Measurements from ENCODE around the gene JARID2.

The JARID2 gene

DNA sequence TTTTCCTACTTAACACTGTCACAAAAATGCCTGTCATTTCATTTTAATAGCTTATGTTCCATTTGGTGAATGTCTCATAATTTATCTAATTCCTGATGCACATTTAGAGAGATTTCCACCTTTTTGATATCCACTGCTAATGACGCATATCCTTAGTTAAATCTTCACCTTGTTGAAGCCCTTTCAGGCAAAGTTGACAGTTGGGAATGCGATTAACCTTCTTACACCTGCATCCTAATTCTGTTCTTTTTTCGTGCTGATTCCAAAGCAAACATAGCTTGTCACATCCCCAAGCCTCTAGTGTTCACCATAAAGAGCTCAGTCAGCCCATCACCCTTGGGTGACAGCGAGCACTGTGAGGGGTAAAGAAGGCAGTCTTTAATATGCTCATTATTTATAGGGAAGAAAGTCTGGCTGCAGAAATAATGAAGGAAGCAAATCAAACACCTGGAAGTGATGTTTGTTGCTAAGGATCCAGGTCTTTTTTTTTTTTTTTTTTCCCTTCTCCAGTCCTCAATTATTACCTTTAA, 211.3 kb downstream of the JARID2 start:
- no peak for DNase-seq (ENCODE audit: low read depth in 2 of 3, low spot score in 2 of 3)

DNA sequence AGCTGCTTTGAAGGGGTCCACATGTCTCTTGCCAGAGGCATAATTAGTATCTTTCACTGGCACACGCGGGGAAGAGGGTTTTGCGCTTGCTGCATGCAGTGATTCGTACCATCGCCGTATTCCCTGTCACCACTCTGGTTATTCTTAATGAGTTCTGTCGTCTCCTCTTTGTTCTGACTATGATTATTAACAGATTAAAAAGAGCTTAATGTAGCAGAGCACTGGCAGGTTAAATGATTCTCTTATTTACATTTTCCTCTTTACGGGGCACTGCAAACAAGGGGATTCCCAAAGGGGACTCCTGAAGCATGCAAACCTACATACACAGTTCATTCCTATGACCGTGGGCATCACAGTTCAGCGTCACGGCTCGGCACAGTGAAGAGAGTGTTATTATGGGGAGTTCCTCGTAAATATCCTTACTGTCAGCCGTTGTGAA, 212.2 kb downstream of the JARID2 start:
- DNase-seq (ENCODE audit: low read depth in 2 of 3, low spot score in 2 of 3), result no peak

DNA sequence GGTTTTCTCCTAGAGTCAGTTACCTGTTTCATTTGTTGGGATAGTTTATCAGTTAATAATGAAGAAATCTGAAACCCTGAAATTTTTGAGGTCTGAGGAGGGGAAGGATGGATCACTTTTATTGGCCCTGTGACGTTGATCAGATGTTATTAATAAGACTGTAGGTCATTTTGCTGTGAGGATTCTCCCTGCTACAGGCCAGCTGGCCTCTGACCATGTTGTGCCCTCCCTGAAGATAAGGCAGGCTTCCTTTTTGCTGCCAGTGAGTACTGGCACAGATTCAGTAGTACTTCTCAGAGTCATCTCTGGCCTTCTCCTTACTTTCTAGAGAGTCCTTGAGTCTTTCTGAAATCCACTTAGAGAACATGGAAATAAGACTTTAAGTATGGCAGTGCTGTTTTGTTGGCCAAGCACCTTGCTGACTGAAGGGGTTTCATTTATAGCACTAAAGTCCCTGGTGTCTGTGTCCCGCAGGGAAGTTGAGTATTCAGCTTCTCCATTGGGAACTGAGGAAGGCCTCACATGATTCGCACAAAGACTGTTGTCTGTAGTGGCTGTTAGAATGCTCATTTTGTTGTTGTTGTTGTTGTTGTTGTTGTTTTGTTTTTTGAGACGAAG, 214.3 kb downstream of the JARID2 start:
- DNase-seq (ENCODE audit: low read depth in 2 of 3, low spot score in 2 of 3), result no peak

DNA sequence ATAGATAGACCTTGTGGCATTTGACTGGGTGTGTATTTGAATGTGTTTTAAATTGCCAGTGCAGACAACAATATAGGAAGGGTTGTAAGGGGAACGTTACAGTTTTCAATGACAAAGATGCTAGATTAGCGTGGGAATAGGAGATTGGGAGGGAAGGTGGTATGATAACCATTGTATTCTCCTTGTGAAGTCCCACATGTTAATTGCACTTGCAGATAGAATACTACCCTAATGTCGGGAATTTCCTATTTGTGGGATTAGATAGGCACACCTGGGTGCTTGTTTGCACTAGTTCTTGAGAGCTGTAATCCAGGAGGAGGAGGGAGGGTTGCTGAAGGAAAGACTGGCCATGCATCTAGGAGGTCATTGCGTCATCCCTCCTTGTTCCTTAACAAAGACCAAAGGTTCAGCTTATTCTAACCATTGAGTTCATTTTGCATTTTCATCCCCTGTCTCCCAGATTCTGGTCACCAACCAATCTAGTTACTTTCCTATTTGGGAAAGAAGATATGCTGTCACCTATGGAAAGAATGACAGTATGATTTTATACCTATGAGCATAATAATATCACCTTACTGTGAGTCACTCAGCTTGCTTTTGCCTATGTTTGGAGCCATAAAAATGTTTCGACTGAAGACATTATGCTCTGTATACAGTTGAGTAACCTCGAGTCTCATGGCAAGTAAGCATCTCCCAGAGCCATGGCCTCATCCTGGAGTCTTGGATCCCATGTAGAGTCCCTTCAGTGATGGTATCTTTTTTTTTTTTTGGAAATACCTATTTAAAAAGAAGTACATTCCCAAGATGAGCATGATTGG, 215.5 kb downstream of the JARID2 start:
- DNase-seq (ENCODE audit: low read depth in 2 of 3, low spot score in 2 of 3), result no peak

DNA sequence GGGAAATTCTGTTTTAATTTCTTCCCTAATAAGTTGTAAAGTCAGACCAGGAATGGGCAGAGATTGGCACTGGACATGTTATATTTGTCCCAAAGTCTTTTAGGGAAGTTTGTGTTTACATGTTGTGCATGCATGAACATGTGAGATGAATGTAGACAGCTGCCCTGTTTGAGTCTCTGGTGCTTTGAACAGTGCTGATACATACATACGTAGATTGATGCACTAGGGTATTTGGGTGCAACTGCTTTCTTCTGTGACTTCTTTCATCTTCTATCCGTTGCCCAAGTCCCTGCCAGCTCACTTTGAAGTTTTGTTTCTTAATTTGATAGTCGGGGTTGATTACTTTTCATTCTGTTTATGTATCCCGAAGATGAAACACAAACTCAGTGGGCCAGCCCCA, 216.4 kb downstream of the JARID2 start:
- no peak for DNase-seq (ENCODE audit: low read depth in 2 of 3, low spot score in 2 of 3)

DNA sequence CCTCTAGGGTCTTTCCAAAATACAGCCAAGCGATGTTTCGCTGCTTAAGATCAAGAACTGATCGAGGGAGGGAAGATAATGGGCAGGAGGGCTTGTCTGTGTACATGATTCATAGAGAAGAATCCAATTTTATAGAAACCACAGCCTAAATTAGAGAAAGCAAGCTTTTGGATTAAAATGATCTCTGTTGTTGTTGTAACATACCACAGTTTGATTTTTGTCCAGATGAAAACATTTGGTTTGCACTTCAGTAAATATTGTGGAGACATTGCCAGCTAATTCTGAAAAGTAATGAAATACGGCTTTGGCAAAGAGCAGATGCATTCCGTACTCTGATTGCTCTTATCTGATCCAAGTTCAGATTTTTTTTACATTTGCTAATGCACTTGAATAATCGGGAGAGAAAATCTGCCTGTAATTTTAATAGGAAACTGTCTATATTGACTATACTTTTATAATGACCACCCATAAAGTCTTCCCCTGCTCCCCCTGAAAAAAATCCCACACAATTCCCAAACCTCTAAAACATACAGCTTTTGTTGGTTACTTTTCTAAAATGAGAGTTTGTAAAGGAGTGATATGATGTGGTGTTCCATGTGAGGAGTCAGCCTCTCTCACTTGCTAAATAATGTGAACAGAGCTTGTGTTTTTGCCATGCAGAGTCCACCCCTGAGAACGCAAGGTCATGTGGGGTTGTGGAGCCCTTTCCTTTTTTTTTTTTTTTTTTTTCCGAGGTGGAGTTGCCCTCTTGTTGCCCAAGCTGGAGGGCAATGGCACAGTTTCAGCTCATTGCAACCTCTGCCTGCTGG, 217.1 kb downstream of the JARID2 start:
- no peak for DNase-seq (ENCODE audit: low read depth in 2 of 3, low spot score in 2 of 3)

DNA sequence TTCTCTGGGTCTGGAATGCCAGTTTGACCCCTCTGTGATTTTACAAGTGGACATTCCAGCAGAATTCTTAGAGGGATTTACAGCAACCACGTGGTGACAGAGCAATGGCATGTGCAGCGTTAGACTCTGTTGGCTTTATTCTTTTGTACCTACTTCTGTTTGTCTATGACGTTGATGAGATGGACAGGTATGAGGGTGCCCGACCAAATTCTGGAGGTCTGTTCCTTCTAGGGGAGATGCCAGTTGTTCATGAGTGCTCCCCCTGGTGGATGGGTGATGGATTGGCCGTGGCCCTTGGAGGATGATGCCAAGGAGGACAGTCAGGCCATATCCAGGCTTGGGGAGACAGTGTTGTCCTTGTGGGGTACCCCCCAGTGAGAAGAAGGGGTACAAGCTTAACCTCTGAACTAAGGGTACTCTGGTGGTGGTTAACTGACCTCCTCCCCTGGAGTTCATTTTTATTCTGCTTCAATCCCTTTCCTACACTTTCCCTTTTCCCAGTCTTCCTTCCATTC, 218.4 kb downstream of the JARID2 start:
- peak in 2 of 3 experiments; percentile 23 to 25 for DNase-seq (ENCODE audit: low read depth in 2 of 3, low spot score in 2 of 3)

DNA sequence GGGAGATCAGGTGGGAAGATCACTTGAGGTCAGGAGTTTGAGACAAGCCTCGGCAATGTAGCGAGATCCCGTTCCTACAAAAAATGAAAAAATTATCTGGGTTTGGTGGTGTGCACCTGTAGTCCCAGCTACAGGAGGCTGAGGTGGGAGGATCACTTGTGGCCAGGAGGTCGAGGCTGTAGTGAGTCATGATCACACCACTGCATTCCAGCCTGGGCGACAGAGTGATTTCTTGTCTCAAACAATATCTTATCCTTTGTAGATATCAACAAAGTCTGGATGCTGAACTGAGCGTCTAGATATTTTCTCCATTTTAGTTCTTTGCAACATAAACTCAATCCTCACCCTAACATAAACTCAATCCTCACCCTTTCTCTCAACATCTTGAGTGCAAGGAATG, 219.3 kb downstream of the JARID2 start:
- DNase-seq (ENCODE audit: low read depth in 2 of 3, low spot score in 2 of 3), result no peak

DNA sequence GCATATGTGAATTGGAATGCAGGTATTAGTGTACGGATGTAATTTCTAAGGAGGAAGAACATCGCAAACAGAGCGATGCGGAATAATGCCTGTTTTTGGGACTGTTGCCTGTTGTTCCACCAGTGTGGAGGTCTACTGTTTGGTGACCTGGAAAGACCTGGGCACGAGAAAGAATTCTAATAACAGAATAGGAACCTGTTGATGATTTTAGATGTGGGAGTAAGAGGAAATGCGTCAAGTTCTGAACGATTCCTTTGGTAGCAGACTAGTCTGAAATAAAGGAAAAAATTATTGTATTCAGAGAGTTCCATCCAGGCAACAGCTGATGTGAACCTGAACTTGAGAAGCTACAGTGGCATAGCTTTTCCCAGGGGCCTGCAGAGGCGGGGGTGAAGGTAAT, 224.9 kb downstream of the JARID2 start:
- DNase-seq (ENCODE audit: low read depth in 2 of 3, low spot score in 2 of 3), result no peak

DNA sequence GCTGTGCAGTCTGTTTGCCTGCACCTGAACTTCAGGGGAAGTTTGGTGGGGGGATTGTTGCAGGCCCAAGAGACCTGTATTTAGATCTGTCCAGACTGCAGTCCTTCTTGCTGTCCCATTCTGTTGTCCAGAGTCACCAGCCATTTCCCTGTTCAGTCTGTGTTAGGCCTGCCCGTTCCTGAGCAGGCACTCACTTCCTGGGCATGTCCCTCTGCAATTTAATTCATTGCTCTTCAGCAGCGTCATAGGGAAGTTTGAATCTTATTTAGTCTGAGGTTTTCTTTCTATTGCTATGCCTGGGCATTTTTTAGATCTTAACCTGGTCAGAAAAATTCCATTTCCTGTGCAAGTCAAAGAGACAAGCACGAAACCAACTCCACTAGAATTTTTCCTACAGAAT, 226.8 kb downstream of the JARID2 start:
- DNase-seq (ENCODE audit: low read depth in 2 of 3, low spot score in 2 of 3), result no peak

DNA sequence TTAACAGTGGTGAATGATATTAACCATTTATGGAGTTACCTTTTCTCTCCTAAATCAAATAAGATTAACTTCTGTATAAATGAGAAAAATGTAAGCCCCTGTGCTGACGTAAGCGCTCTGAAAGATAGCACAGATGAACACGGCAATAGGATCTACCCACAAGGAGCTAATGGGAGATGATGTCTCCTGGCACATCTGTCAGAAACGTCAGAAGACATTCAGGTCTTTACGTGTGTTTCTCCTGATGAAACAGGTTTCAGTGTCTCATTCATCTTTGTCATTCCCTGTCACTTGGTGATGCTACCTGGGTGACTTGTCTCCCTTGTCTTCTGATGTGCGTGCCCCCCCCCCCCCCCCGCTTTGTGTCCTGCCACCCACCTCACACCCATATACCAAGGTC, 227.3 kb downstream of the JARID2 start:
- no peak for DNase-seq (ENCODE audit: low read depth in 2 of 3, low spot score in 2 of 3)

DNA sequence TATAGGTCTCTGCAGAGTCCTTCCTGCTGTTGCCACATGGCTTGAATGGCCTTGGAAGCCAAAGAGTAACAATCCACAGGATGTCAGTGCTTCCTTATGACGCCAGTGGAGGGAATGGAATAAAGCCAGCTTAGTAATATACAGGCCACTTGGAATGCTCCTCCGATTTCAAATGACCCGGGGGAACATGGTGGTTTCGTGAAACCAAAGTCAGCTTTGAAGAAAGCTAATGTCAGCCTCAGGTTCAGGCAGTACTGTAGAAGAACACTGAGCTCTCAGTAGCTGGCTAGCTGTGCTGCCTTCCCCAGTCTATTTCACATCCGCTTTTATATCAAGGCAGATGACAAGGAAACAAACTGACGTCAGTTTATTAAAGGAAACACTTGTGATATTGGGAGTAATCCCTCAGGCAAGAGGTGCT, 227.9 kb downstream of the JARID2 start:
- no peak for DNase-seq (ENCODE audit: low read depth in 2 of 3, low spot score in 2 of 3)

DNA sequence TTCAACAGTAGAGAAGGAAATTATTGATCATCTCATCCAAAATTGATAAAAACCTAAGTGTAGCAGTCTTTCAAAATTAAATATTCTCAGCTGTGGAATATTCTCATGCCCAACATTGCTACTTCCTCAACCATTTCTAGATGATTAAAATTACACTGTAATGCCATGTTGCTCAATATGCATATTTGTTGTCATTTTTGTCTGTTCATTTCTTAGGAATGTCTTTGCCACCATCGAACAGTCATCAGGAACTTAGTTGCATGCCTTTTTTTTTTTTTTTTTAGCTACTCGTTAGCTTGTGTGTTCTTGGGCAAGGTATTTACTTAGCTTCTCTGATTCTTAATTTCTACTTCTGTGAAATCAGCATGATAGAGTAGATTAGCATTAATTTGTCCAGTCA, 228.3 kb downstream of the JARID2 start:
- no peak for DNase-seq (ENCODE audit: low read depth in 2 of 3, low spot score in 2 of 3)

DNA sequence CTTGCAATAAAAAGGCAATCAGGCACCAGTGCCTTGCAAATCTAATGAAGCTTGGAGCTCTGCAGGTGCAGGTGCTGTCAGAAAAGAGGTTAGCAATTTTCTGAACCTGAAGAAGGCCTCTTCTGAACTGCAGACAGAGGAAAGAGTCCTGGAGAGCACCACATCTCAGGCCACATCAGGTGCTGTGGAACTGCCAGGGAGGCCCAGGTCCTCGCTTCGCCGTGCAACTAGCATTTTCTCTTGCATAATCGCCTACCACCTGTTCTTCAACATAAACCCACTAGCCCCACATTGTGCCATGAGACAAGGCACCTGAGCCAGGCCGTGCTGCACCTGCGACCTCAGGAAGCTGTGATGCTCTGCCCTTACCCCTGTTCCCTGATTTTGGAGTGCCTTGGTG, 229.4 kb downstream of the JARID2 start:
- no peak for DNase-seq (ENCODE audit: low read depth in 2 of 3, low spot score in 2 of 3)

DNA sequence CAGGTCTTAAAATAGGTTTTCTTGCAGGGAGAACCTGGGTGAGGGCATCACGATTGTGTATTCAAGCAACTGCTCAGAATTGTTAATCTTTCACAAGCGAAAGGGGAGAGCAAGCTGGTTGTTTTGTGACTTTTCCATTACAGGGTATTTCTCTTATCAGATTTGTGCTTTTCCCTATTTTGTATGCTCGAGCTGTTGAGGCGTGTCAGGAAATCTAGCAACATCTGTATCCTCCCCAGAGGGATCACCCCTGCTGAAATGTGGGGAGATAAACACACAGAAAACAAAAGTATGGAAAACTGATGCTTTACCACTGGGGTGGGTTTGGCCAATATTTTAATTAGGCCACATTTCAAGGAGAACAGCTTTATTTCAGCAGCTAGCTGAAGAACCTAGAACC, 230.0 kb downstream of the JARID2 start:
- no peak for DNase-seq (ENCODE audit: low read depth in 2 of 3, low spot score in 2 of 3)

DNA sequence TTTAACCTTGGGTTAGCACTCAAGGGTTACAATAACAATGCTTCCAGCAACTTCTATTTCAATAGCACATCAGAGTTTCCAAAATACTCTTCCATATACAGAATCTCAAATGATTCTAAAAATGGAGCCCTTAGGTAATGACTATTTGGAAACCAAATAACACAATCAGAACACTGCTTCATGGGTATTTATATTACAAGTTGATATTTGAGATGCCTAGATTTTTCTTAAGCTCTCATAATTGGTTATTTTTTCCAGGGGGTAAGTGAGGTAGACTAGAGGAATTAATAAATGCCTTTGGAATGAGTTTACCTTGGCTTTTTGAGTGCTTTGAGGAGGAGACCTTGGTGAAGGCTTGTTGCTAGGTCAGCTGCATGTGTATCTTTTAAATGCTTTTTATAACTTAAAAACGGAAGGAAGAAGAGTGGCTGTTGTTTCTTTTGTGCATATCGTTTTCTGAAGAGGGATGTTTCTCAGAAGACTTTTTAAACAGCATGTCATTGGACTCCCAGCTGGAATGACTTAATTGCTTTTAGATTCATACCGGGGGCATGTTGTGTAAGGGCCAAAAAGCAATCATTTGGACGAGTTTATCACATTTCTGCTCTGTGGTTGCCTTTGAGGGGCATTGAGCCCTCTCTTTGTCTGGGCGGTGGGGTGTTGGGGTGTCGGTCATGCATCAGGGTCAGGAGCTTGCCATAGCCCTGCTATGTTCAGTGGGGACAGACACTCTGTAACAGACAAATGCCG, 230.9 kb downstream of the JARID2 start:
- DNase-seq (ENCODE audit: low read depth in 2 of 3, low spot score in 2 of 3), result no peak

DNA sequence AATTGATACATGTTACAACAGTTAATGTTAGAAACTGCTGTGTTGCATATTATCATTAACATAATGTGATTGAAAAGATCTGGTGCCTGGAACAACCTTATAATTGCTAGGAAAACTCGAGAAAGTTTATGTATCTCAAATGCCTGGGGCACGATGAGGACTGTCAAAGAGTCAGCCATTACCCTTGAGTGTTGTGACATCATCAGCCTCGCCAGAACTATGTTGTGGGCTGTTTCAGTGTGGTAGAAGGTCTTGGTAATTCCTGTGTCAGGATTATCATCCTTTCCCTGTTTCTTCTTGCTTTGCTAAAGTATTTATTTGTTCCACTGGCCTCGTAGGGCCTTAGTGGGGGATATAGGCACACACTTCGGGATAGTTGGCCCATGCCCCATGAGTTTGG, 231.9 kb downstream of the JARID2 start:
- DNase-seq (ENCODE audit: low read depth in 2 of 3, low spot score in 2 of 3), result no peak

DNA sequence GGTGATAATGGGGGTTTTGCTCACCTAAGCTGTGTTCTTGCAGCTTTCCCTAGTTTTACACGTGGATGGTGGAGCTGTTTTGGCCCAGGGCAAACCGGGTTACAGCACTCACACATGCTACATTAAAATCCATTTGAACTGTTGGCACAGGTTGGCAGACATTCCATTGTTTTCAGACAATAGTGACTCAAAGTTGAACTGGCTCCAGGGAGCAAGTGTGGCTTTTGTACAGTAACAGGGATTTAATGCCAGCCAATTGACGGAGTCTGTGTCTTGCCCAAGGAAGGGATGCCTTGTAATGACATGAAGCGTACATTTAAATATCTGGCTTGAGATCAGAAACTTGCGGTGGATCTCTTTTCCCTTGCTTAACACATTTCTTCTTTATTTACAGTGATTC, 233.9 kb downstream of the JARID2 start:
- no peak for DNase-seq (ENCODE audit: low read depth in 2 of 3, low spot score in 2 of 3)

DNA sequence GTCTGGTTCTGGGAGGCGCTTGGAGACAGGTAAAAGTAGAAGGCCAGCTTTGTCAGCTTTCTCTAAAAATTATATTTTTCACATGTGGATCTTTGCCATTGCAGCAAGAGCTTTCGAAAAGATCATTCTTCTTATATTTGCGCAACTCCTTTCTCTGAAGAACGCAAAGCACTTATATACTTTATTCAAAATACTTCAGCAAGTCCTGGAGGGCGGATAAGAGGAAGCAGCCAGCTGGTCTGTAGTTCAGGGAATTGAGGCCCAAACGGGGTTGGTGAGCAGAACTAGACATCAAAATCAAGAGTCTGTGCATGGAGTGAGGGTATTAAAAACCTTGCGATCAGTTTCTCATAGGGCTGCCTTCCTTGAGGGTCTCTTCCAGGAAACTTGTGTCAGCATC, 234.7 kb downstream of the JARID2 start:
- no peak for DNase-seq (ENCODE audit: low read depth in 2 of 3, low spot score in 2 of 3)

DNA sequence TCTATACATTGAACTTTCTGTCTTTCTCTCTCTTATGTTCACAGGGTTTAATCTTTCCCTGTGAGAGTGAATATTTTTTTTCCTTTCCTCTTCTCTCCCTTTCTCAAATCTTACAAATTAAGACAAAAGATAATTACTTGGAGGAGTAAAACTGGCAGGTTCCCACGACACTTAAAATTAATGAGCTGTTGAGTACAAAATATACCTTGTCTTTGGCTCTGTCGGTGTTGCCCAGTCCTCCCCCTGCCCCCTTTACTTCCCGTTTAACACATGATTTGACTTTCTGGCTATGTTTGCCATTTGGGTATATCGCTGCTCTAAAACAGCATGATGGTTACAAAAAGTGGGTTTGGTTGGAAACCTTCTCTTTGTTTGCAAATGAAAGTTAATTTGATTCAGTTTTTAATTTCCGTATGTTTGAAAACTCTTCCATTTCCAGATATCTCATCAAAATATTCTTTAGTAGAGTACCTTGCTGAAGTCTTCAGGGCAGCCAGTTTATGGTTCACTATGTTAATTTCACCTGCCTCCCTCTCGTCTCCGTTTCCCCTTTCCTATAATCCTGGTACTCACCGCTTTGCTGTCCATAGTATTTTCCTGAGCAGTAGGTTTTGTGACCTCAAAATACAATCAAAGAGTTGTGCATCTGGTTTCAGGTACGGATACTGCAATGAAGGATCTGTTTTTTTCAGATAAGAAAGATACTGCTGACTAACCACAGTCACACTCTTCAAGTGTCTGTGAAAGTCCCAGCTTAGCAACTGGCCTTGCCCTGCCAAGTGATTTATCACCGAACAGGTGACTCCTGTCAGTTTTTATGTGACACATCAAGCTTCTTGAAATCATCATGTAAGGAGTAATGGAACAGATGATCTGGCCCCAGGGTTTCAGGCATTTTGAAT, 235.8 kb downstream of the JARID2 start:
- DNase-seq (ENCODE audit: low read depth in 2 of 3, low spot score in 2 of 3), result no peak
